IMR-90 (cell line): ENCODE results near the gene PRSS16. TPM values are rescaled to one million over a fixed set of nuclear protein-coding genes. Genes with fewer than 3 reads are reported as not detected.

ENCODE experiments used
- ATAC-seq: fragments of 200-7000 bp; cut with Tn5 transposase; 2 replicates; pipeline ENCODE4 v1.9.1; 2020; ENCODE audit warnings: low read depth, mild to moderate bottlenecking, moderate library complexity
- BruUV-seq: library from RNA; stranded (reverse); fragments of 400-500 nt; replicated peaks from 2 replicates; lab custom pipeline; 2021; lab: Mats Ljungman, UMichigan
- CTCF ChIA-PET: fragments of 300-600 bp; formaldehyde crosslinking; extraction: SDS; loops from one replicate; lab custom pipeline; 2021; ENCODE audit warnings: antibody characterized with exemption; lab: Yijun Ruan, JAX
- POLR2A ChIA-PET: fragments of 300-600 bp; sonication (Branson Sonifier 250); formaldehyde crosslinking; loops from one replicate; lab custom pipeline; 2022; ENCODE audit warnings: antibody characterized with exemption; ENCODE audit not compliant: unreplicated experiment; lab: Charles Lee
- DNase-seq: peaks from one replicate; pipeline ENCODE4 v3.0.0; 2013
- H2AFZ ChIP-seq: replicated peaks from 2 replicates; pipeline ENCODE3; 2013; ENCODE audit warnings: low read length, mild to moderate bottlenecking; ENCODE audit not compliant: poor library complexity
- H2AK5ac ChIP-seq: 2 replicates; pipeline ENCODE4 v1.6.1; 2013; ENCODE audit warnings: low read depth, low read length, inconsistent platforms
- H2AK9ac ChIP-seq: replicated peaks from 2 replicates; pipeline ENCODE3; 2013; ENCODE audit warnings: mild to moderate bottlenecking, low read depth, low read length, moderate library complexity; ENCODE audit not compliant: poor library complexity
- H2BK120ac ChIP-seq: 2 replicates; pipeline ENCODE4 v1.6.1; 2013; ENCODE audit warnings: low read depth, low read length, inconsistent platforms
- H2BK15ac ChIP-seq: 3 replicates; pipeline ENCODE4 v1.6.1; 2013; ENCODE audit warnings: low read depth, low read length, inconsistent platforms
- H2BK20ac ChIP-seq: 2 replicates; pipeline ENCODE4 v1.6.1; 2013; ENCODE audit warnings: low read depth, mild to moderate bottlenecking, inconsistent platforms, low read length, moderate library complexity
- H2BK5ac ChIP-seq: 2 replicates; pipeline ENCODE4 v1.6.1; 2013; ENCODE audit warnings: mild to moderate bottlenecking, low read depth, low read length, inconsistent platforms; ENCODE audit not compliant: poor library complexity, severe bottlenecking
- H3K14ac ChIP-seq: replicated peaks from 2 replicates; pipeline ENCODE4 v1.6.1; 2013; ENCODE audit warnings: low read depth, low read length, inconsistent platforms
- H3K18ac ChIP-seq: 2 replicates; pipeline ENCODE4 v1.6.1; 2013; ENCODE audit warnings: low read depth, low read length, control low read depth
- H3K23ac ChIP-seq: 2 replicates; pipeline ENCODE4 v1.6.1; 2013; ENCODE audit warnings: low read depth, low read length, inconsistent platforms
- H3K27ac ChIP-seq: 2 replicates; pipeline ENCODE4 v1.5.1; 2013; ENCODE audit warnings: mild to moderate bottlenecking, control low read depth, low read length; ENCODE audit not compliant: insufficient read depth
- H3K27me3 ChIP-seq: 2 replicates; pipeline ENCODE4 v1.6.1; 2013; ENCODE audit warnings: low read length; ENCODE audit not compliant: control insufficient read depth, insufficient read depth
- H3K36me3 ChIP-seq: 2 replicates; pipeline ENCODE4 v1.6.1; 2013; ENCODE audit warnings: low read length, mixed read lengths; ENCODE audit not compliant: control insufficient read depth, insufficient read depth
- H3K4ac ChIP-seq: 2 replicates; pipeline ENCODE4 v1.6.1; 2013; ENCODE audit warnings: low read depth, low read length, inconsistent platforms
- H3K4me1 ChIP-seq: 2 replicates; pipeline ENCODE4 v1.6.1; 2013; ENCODE audit warnings: low read length, mixed read lengths; ENCODE audit not compliant: control insufficient read depth, insufficient read depth
- H3K4me2 ChIP-seq: 2 replicates; pipeline ENCODE4 v1.6.1; 2013; ENCODE audit warnings: low read depth, mild to moderate bottlenecking, control low read depth, low read length, moderate library complexity
- H3K4me3 ChIP-seq: 2 replicates; pipeline ENCODE4 v1.5.1; 2013; ENCODE audit warnings: low read depth, mild to moderate bottlenecking, control low read depth, low read length, moderate library complexity; ENCODE audit not compliant: insufficient read depth
- H3K56ac ChIP-seq: 2 replicates; pipeline ENCODE4 v1.6.1; 2013; ENCODE audit warnings: low read length, inconsistent platforms; ENCODE audit not compliant: insufficient read depth; ENCODE audit errors: extremely low read depth
- H3K79me1 ChIP-seq, 2 experiments: 2 replicates each; pipeline ENCODE4 v1.6.1; 2013; ENCODE audit warnings: low read length in 2 of 2, inconsistent platforms in 1 of 2, low read depth in 1 of 2
- H3K9ac ChIP-seq: 2 replicates; pipeline ENCODE4 v1.6.1; 2013; ENCODE audit warnings: low read depth, low read length, control low read depth
- H3K9me1 ChIP-seq: 2 replicates; pipeline ENCODE4 v1.6.1; 2013; ENCODE audit warnings: low read length, inconsistent platforms; ENCODE audit not compliant: insufficient read depth
- H3K9me3 ChIP-seq: 2 replicates; pipeline ENCODE4 v1.6.1; 2013; ENCODE audit warnings: low read length; ENCODE audit not compliant: control insufficient read depth, insufficient read depth
- H4K20me1 ChIP-seq: 2 replicates; pipeline ENCODE4 v1.6.1; 2013; ENCODE audit warnings: low read length, inconsistent platforms; ENCODE audit not compliant: insufficient read depth
- H4K5ac ChIP-seq: 2 replicates; pipeline ENCODE4 v1.6.1; 2013; ENCODE audit warnings: mild to moderate bottlenecking, low read depth, low read length, control low read depth
- H4K8ac ChIP-seq, 2 experiments: 2 replicates each; pipeline ENCODE4 v1.6.1; 2013; ENCODE audit warnings: low read depth in 2 of 2, low read length in 2 of 2, control low read depth in 1 of 2, inconsistent platforms in 1 of 2
- H4K91ac ChIP-seq: 2 replicates; pipeline ENCODE4 v1.6.1; 2013; ENCODE audit warnings: low read depth, low read length, inconsistent platforms; ENCODE audit not compliant: insufficient read depth
- CEBPB ChIP-seq: IDR thresholded peaks from 2 replicates; pipeline ENCODE4 v1.6.1; 2012; ENCODE audit warnings: low read depth, low read length, improper control_type of control experiment
- FOS ChIP-seq: fragments of 150-350 bp; IDR thresholded peaks from 2 replicates; pipeline ENCODE4 v1.6.1; 2016; ENCODE audit warnings: low read depth, low read length
- WGBS, 2 experiments: methylation state at CpG; one replicate each; pipeline versions ENCODE4 v1.1.5 to v1.1.7; 2013; ENCODE audit warnings: missing lambda C conversion rate in 2 of 2; ENCODE audit not compliant: insufficient read length in 1 of 2; ENCODE audit errors: extremely low coverage in 2 of 2; 5-methylcytosine and 5-hydroxymethylcytosine counted together
- dilution Hi-C: fragments of 300-500 bp; cut with HindIII; formaldehyde crosslinking; loops from one replicate; pipeline ENCODE4 v1.14.3; 2018; ENCODE audit warnings: low sequenced_read_pairs; ENCODE audit not compliant: unreplicated experiment
- in situ Hi-C: fragments of 300-500 bp; cut with MboI; formaldehyde crosslinking; loops from 3 replicates; pipeline ENCODE4 v1.14.3; 2019; ENCODE audit warnings: low sequenced_read_pairs, inconsistent platforms, mixed read lengths
- intact Hi-C: fragments of 100-400 bp; cut with micrococcal nuclease; formaldehyde crosslinking; loops from 2 replicates; pipeline ENCODE4 v1.10.0; 2022
- polyA plus RNA-seq, 3 experiments: library from polyadenylated mRNA; depleted of rRNA; stranded (reverse); fragments of >200 nt; gene quantifications; 2 replicates each; pipeline ENCODE4 v1.2.3, GENCODE V29; 2012; ENCODE audit warnings: low replicate concordance in 1 of 3
- total RNA-seq: library from RNA; depleted of rRNA; stranded (reverse); fragments of >200 nt; gene quantifications from 2 replicates; pipeline ENCODE4 v1.2.3, GENCODE V29; 2012

The PRSS16 gene
- total and polyA plus RNA-seq, 2 of the 4 experiments (the other 2 are of a cell fraction), result 0.39 TPM; not detected in 1

GRCh38 chr6:27254566-27254965, 7.1 kb downstream of the PRSS16 start:
- Histone ChIP-seq H4K5ac (no peak overlapping the region), H2BK5ac (no peak overlapping the region), H3K27me3 (peaks cover 35% of the 10 kb centered on the region), H4K8ac (no peak overlapping the region), H3K36me3 (no peaks in the 10 kb centered on the region), H3K18ac (no peak overlapping the region), H2AK5ac (no peak overlapping the region), H3K9me3 (peaks cover 1% of the 10 kb centered on the region; the same call in 1 of the 2 replicates), H4K20me1 (no peaks in the 10 kb centered on the region), H3K9me1 (no peaks in the 10 kb centered on the region), H2AK9ac (no peak overlapping the region), H3K23ac (no peak overlapping the region), H3K4me3 (no peak overlapping the region), H3K79me1 (no peaks in the 10 kb centered on the region), H2BK20ac (no peak overlapping the region), H2AFZ (no peak overlapping the region), H4K91ac (no peak overlapping the region), H3K4me1 (peaks cover 2% of the 10 kb centered on the region; the same call in 1 of the 2 replicates), H3K4me2 (no peak overlapping the region), H3K56ac (no peak overlapping the region), H2BK15ac (no peak overlapping the region), H2BK120ac (no peak overlapping the region), H3K4ac (no peak overlapping the region), H3K14ac (no peak overlapping the region), H3K9ac (no peak overlapping the region), H3K27ac (no peak overlapping the region)
- ATAC-seq, result no peak
- TF ChIP-seq FOS (no peak), CEBPB (no peak)
- no CpG with 5 or more reads among the region's 3 CpGs for WGBS, 2 experiments
- no TSS peak for BruUV-seq
- intact Hi-C loops (no loop called here), dilution Hi-C loops (no loop called here), in situ Hi-C loops (no loop called here)
- ChIA-PET POLR2A (no interaction called here), CTCF (no interaction called here)
- no peak for DNase-seq
